GM12873 (cell line): ENCODE measurements around the gene PHTF1.

Experiments
- TF ChIP-seq, protein P1 (sequence below): IDR thresholded peaks from 2 replicates; pipeline ENCODE4 v1.5.1; 2012; ENCODE audit warnings: low read depth, mild to moderate bottlenecking, moderate library complexity, low read length, control low read depth; ENCODE audit not compliant: insufficient read depth; ENCODE audit errors: missing control alignments

PHTF1 gene

GRCh38 chr1:113670650-113671049 lies 88.6 kb downstream of the PHTF1 start:
- TF ChIP-seq, protein P1, sequence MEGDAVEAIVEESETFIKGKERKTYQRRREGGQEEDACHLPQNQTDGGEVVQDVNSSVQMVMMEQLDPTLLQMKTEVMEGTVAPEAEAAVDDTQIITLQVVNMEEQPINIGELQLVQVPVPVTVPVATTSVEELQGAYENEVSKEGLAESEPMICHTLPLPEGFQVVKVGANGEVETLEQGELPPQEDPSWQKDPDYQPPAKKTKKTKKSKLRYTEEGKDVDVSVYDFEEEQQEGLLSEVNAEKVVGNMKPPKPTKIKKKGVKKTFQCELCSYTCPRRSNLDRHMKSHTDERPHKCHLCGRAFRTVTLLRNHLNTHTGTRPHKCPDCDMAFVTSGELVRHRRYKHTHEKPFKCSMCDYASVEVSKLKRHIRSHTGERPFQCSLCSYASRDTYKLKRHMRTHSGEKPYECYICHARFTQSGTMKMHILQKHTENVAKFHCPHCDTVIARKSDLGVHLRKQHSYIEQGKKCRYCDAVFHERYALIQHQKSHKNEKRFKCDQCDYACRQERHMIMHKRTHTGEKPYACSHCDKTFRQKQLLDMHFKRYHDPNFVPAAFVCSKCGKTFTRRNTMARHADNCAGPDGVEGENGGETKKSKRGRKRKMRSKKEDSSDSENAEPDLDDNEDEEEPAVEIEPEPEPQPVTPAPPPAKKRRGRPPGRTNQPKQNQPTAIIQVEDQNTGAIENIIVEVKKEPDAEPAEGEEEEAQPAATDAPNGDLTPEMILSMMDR = no peak

DNA sequence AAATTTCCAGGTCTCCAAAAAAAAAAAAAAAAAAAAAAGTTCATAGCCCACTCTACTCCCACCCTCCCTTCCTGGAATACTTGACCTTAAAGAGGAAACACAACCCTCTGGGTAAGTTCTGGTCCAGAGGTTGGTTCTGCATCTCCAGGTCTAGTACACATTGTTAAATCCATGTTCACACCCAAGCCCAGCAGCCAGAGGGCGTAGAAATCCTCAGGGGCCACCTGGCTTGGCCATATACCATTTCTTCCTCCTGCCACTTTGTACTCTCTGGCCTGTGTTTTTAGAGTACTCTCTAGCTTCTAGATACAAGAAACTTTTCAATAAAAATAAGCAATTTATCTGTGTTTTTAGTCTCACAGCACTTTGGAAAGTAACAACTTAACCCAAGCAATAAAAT lies 89.3 kb downstream of the PHTF1 start:
- TF ChIP-seq, protein P1 = no peak

DNA sequence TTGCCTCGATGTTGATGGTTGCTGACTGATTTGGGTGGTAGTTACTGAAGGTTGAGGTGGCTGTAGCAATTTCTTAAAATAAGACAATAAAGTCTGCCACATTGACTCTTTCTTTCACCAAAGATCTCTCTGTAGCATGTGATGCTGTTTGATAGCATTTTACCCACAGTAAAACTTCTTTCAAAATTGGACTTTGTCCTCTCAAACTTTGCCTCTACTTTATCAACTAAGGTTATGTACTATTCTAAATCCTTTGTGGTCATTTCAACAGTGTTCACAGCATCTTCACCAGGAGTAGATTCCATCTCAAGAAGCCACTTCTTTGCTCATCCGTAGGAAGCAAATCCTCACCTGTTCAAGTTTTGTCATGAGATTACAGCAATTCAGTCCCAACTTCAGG lies 93.2 kb downstream of the PHTF1 start:
- TF ChIP-seq, protein P1 = no peak

DNA sequence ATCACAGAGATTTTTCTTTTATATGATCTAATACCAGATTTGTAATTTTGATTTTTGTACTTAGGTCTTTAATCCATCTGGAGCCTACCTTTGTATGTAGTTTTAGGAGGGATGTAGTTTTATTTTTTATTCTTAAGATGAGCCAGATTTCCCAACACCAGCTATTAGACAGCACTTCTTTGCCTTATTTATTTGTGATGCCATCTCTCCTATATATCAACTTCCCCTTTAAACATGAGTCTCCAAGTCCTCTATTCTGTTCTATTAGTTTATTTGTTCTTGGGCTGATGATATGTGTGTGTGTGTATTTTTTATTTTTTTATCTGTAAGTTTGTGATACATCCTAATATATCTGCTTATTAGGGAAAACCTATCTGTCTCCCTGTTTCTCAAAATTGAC lies 94.2 kb downstream of the PHTF1 start:
- TF ChIP-seq, protein P1 = no peak

GRCh38 chr1:113663165-113663951 lies 95.9 kb downstream of the PHTF1 start:
- TF ChIP-seq, protein P1 = no peak

DNA sequence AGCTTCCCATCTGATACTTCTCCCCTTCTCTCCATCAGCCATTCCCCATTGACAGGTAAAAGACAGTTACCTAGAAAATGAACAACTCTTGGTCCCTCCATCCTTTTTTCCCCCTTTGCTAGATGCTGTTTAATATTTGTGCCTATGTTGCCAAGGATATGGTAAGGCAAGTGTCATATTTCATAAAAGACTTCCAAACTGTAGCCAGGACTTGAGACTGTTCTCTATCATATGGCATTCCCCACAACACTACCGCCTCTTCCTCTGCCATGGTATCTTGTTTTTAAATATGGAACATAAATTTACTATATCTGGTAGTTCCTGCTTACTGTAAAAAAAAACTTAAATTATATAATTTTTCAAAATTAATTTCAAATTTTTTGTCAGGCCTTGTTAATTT lies 97.2 kb downstream of the PHTF1 start:
- TF ChIP-seq, protein P1 = no peak

- TF ChIP-seq, protein P1 = no peak
Observed at GRCh38 chr1:113660088-113660487, 99.2 kb downstream of the PHTF1 start.
